Measurements from ENCODE around the gene TOMM40L.
A peak's percentile ranks its signal among the peaks of the same experiment; 100 is the strongest.

TOMM40L gene

DNA sequence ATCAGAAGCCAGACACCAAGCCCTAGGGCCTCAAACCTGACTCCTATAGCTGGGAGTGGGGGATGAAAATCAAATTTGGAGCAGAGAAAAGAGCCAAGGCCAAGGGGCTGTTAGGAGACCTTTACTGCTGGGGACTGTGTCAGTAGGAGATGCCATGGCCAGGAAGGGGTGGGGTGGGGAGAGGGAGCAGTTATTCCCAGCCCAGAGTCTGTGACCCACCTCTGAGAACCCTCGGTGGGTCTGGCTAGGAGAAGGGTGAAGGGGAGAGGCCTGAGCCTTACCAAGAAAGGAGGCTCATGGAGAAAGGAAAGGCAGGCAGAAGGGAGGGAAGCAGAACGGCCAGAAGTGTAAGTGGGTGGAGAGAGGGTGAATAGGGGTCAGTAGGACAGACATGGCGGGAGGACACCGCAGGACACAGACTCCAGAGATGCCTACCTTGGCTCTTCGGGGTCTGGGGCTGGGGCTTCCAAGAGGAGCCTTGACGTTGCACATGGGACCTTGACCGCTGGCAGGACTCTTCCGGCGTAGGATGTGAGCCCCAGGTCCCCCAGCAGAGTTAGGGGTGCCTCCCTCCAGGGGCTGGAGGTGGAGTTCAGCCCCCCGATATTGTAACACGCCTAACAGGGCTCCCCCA is 28.2 kb upstream of the TOMM40L start:
- DNase-seq (ENCODE audit: low read depth): no peak

DNA sequence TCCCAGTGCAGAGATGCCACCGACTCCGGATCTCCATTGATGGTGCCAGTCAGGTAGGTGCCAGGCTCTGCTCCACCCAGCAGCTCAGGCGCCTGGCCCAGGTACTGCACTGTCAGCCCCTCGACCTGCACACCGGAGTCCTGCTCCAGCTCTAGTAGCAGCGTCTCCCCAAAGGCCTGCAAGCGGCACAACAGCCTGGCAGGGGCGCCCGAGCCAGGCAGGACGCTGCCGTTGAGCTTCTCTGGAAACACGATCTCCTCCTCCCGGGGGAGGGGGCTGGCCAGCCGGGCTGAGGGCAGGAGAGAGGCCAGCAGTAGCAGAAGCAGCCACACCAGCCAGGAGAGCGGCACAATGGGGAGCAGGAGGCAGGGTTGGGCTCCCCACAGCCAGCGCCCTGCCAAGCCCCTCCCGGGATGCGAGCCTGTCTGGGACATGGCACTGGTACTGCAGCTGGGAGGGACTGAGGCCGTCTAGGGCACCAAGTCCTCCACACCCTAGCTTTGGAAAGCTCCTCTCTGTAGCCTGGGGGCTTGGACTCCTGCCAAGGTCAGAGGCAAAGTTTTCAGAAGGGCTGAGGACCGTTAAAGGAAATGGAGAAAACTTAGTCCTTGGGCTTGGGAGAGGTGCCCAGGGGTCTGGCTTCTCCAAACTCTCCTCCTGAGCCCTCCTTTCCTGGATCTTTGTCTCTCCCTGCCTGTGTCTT is 27.5 kb upstream of the TOMM40L start:
- no peak for DNase-seq (ENCODE audit: low read depth)

DNA sequence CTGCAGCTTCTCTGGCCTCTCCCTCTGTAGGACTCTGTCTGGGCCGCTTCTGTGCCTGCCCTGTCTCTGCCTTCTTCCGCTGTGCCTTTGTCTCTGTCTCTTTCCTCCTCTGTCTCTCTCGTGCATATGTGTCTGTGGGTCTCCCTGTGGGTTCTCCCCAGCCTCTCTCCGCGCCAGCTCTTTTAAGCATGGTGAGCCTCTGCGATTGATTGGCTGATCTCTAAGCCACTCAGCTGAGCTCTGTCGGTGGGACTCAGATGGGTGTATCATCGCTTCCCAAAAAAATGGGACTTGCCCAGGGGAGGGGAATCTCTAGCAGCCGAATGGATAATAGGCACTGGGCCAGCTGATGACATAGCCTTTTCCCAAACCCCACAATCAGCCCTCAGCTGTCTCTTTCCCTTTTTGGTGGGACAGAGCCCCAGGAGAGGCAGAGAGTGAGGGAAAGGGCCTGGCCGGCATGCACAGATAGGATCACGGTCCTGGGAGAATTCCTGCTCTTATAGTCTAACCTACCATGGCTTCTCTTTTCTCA is 26.9 kb upstream of the TOMM40L start, which contains the start of gene ADAMTS4:
TSS of gene ADAMTS4 (minus strand) at position 158 of the 535 bp plus-strand sequence. CDS start 427 bp downstream, outside the sequence.
- DNase-seq (ENCODE audit: low read depth): no peak

DNA sequence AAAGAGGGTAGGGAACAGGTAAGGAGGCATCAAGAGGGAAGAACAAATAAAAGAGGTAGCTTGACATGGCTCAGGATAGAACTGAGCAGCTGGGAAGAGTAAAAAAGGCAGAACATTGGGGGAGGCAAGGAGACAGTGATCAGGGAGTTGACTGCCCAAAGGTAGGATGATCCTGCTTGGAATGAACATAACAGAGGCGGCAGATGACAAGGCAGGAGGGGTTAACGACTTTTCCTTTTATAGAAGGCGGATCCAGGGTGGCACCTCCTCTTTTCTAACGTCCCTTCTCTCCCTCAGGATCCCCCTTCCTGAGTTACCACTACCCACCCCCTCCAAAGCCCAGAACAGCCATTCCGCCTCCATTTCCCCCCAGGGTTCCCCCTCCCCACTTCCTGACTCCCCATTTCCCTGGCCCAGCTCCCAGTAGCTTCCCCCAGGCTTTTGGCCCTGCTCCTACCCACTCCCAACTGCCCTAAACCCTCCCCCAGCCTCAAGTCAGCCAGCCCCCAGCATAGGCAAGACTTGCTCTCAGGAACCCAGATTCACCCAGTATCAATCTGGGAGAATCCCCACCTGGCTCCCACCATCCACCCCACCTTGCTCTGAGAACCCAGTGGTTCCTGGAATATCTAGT is 26.2 kb upstream of the TOMM40L start:
- no peak for DNase-seq (ENCODE audit: low read depth)

DNA sequence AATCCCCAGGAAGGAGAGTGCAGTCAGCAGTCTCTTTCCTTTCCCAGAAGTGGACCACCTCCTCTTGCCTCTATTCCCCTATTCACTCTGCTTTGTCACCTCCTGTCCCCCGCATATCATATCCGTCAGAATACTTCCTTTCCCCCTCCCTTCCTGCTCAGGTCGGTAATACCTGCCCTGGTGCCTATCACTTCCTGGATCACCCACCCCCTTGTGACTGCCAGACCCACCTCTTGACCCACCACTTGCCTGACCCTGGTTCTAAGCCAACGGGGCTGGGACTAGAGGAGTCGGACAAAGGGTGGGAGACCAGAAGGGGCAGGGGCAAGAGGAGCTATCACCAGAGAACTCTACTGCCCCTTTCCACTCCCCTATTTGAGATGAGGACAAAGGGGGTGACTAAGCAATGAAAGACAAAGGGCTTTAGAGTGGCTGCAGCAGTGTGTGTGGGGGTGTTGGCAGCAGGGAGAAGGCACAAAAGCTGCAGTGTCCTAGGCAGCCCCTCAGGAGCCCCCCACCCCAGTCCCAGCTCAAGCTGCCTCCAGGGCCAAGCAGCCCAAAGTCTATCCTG is 25.4 kb upstream of the TOMM40L start:
- no peak for DNase-seq (ENCODE audit: low read depth)

DNA sequence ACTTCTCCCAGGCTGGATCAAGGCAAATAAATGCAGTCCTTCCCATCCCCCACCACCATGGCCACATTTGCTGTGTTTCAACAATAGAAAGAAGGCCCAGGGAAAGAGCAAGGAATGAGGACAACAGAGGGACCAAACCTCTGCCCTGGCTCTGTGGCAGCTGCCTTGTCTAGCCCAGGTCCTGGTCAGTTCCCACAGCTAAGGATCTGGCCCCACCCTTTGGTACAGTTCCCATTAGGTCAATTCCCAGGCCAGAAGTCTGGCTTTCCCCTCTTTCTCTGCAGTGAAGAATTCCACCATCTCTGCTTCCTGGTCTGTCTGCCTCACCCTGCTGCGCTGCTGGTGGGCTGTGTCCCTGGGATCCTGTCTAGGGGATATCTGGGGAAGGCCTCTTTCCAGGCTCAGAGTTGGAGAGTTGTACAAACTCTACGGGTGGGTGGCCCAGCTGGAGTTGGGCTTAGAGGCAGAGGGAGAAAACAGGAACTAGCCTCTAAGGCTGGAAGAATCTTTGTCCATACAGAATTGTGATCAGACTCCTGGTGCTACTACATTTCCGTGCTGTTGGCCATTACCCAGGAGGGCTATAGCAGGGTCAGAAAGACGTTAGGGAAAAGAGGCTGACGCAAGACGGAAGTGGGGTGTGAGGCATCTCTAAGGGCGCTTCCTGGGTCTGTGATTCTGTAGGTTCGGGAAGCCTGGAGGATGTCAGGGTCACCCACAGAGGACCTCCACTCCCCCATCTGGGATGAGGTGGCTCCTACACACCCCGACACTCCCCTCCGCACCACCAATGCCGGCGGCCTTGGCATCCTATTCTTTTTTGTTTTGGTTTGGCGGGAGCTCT is 24.6 kb upstream of the TOMM40L start:
- DNase-seq (ENCODE audit: low read depth): no peak

DNA sequence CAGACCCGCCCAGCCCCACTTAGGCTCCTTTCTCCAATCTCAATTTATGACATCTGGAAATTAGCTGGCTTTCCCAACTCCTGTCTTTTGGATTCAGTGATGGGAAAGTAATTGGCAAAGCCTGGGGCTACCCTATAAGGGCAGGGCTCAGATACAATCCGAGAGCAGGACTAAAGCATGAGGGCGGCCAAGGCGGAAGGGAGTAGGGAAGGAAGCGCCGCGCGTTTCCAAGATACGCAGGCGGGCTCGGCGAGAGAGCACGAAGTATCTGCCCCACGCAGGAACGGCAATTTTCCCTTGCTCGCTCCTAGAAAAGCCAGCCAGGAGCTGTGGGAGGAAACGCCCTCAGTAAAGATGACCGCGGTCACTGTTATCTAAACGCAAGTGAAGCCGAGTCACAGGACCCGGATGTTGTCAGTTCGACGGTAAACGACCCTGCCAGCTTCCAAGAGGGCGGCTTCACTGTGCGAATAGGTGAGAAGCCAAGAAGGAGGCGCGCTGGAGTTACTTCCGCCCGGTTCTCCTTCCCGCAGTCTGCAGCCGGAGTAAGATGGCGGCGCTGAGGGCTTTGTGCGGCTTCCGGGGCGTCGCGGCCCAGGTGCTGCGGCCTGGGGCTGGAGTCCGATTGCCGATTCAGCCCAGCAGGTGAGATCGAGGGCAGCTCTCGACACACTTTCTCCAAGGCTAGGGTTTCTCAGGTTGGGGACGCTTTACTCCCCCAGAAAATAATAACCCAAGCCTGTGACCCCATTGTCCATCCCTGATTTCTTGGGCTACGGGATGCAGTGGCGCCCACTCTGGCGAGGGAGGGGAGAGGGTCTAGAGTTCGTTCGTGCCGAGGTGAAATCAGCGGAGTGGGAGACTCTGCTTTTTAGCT is 23.8 kb upstream of the TOMM40L start, which contains the start of gene NDUFS2:
TSS of gene NDUFS2 (plus strand) at position 532 of the 877 bp plus-strand sequence. CDS start at position 551, 19 bp downstream.
- DNase-seq (ENCODE audit: low read depth): peak; percentile 95

DNA sequence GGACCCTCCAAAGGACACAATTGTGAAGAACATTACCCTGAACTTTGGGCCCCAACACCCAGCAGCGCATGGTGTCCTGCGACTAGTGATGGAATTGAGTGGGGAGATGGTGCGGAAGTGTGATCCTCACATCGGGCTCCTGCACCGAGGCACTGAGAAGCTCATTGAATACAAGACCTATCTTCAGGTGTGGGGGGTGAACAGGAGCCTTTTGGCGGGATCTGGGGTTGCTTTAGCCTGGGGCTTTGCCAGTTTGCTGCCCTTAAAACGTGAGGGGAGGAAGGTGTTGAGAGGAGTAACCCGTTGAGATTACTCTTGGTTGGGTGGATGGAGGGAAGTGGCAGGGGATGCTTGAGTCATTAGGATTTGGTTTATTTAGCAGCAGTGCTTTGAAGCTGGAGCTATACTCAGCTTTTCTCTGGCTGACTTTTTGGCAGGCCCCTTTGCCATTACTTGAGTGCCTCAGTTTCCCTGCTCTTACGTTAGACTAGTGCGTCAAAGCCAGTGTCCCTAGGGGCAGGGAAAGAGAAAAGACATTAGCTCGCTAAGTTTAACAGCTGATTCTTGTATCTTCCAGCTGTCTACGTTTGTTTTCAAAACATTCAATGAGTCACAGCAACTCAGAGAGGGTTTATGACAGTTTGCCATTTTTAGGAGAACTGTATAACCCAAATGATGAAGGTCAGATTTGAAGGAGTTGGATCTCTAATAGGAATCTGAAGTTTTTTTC is 19.3 kb upstream of the TOMM40L start:
- no peak for DNase-seq (ENCODE audit: low read depth)

DNA sequence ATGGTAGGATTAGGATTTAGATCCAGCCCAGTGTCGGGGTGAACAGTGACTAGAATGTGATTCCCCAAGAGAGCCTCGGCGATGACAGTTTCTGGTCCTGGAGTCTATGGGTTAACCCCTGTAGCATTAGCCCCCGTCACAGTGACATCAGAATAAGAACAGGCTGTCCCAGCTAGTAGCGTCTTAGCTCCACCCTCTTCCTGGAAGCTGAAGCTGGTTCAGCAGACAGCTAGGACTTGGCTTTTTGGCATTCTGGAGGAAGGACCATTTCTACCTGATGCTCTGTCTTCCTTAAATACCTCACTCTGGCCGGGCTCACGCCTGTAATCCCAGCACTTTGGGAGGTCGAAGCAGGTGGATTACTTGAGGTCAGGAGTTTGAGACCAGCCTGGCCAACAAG is 18.7 kb upstream of the TOMM40L start:
- DNase-seq (ENCODE audit: low read depth): no peak

DNA sequence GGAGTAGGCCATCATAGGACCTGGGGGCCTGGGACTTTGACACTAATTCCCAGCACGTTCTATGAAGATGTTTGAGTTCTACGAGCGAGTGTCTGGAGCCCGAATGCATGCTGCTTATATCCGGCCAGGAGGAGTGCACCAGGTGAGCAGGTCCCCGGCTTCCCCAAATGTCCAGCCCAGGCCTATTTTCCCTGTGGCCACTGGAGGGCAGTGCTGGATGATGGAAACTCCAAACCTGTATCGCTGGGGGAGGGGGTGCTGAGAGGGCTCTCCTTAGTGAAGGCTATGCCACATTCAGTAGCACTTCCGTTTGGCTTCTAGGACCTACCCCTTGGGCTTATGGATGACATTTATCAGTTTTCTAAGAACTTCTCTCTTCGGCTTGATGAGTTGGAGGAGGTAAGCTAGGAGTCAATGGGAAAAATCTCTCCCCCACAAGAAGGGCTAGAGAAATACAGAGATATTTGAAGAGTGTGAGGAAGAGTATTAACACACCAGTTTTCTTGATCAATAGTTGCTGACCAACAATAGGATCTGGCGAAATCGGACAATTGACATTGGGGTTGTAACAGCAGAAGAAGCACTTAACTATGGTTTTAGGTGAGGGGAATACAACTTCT is 16.0 kb upstream of the TOMM40L start:
- peak; percentile 50 for DNase-seq (ENCODE audit: low read depth)

DNA sequence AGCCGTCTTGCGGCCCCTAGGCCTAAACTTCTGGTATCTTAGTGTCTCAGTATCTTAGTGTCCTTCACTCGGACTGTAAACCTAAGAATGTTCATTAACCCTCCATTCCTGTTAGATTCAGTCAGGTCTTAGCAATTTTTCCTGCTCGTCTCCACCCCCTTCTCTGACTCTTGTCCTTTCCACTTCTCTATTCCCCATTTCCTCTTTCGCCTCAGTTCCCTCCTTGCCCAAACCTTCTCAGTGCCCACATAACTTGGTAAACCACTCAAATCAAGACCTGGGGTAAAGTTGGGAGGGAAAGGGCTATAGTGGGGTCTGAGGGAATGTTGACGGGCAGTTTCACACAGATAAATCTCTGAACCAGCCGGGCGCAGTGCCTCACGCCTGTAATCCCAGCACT is 11.5 kb upstream of the TOMM40L start:
- DNase-seq (ENCODE audit: low read depth): no peak

DNA sequence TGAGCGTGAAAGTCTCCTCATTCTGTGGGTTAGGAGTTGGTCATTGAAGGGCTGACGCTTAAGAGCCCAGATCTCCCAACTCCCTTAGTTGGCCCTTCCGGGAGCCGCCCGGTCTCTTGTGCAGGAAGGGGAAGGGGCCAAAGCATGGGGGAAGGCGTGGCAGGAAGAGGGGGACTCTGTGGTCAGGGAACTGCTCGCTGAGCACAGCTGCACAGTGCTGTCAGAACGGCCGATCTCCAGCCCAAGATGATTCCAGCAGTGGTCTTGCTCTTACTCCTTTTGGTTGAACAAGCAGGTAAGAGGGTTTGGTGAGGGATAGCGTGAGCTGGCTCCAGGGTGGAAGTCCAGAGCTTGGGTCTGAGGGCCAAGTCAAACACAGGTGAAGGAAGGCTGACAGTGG is 10.8 kb upstream of the TOMM40L start, which contains the start of gene FCER1G:
TSS of gene FCER1G (plus strand) at position 220 of the 400 bp plus-strand sequence. CDS start at position 247, 27 bp downstream.
- no peak for DNase-seq (ENCODE audit: low read depth)

DNA sequence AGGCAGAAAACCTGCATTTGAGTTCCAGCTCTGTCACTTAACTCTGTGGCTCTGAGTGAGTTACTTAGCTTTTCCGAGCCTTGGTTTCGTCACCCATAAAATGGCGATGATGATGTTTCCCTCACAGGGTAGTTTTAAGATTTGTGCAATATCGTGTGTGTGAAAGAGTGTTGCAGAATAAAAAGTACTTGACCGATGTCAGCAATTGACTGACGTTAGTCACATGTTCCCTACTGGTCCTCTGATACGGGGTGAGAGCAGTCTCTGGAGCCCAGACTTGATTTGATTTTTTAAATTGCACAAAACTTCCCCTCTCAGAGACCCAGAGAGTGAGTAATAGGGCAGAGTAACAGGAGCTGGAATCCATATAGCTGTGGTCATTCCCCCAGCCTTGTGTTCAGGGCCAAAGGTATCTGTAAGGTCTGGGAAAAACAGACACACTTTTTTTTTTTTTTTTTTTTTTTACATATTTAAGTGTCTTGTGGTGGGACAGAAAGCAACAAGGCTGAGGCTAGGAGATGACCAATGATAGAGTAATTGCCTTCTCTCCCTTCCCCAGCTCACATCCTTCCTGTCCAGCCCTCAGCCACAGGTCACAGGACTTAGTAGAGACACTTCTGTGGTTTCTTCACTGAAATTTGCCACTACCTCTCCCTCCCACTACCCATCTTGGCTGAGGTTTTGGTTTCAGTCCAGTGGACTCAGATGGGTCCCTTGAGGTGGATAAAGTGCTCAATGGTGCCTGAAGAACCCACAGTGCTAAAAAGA is 8.7 kb upstream of the TOMM40L start:
- peak; percentile 12 for DNase-seq (ENCODE audit: low read depth)

DNA sequence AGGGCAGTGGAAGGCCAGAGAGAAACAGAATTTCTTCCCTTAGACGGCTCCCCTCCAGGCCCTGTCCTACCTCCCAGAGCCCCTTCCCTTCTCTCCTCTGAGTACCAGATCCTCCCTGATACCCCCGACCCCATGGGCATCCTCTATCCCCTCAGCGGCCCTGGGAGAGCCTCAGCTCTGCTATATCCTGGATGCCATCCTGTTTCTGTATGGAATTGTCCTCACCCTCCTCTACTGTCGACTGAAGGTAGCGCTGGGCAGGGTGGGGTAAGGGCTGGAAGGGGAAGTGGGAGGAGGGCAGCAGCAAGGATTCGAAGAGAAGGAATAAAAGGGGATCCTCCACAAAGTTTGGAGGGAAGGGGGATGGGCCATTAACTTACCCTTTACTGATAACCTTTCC is 8.0 kb upstream of the TOMM40L start:
- no peak for DNase-seq (ENCODE audit: low read depth)

DNA sequence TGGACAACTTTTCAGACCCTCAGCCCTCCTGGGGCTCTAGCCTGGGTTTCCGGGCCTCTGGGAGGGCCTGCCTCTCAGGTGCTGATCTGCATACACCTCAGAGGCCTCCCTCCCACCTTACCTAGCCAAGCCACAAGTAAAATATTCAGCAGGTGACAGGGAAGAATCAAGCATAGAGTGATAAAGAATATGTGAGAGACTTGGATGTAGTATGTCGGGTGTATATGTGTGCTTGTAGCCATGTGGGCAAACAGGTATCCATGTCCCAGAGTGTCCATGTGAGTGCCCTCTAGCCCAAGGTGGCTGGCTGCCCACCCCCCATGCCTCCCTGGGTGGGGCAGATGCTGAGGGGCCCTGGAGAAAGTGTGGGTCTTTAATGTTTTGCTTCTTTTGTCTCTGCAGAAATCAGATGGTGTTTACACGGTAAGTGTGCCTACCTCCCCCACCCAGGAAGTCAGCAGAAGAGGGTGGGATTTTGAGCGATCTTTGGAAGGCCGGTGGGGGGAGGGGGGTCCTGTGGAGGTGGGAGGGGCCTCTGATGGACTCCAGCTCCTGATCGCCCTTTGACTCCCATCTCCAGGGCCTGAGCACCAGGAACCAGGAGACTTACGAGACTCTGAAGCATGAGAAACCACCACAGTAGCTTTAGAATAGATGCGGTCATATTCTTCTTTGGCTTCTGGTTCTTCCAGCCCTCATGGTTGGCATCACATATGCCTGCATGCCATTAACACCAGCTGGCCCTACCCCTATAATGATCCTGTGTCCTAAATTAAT is 7.4 kb upstream of the TOMM40L start:
- no peak for DNase-seq (ENCODE audit: low read depth)

DNA sequence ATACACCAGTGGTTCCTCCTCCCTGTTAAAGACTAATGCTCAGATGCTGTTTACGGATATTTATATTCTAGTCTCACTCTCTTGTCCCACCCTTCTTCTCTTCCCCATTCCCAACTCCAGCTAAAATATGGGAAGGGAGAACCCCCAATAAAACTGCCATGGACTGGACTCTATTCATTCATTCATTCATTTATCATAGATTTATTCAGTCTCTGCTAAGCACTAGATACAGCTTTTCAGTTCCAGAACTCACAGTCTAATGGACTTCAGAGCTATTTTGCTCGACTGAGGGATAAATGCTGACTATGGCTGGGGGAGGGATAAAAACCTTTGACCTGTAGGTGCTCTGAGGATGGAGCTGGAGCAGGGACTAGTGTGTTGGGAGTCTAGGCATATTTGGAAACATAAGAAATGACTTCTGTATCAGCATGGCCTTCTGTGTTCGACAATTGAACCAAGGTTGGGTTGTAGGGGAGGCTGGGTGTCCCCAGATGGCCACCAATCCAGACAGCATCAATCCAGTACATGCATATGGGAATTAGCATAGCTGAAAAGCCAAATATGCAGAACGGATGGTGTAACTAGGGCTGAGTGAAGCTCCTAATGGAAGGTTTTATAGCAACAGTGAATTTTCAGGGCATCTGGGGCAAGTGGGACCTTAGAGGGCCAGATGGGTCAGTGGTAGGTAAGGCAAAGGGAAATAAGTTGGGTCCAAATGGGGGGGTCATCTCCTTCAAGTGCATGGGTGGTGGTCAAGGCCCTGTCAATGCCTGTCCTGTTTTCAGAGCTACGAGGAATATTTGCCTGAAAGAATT is 6.6 kb upstream of the TOMM40L start:
- no peak for DNase-seq (ENCODE audit: low read depth)

DNA sequence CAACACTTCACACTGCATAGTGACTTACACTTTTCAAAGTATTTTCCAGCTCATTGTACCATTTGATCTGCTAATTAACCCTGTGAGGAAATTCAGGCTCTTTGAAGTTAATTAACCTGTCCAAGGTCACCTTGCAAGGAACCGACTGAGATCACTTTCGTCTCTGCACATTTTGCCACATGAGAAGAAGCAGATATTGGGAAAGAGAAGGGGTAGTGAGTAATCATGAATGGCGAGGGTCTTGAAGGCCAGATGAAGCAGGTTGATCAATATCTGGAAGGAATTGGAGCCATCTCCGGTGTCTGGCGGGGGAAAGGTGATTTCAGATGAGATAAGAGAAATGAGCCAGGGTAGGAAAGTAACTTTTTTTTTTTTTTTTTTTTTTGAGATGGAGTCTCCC is 5.9 kb upstream of the TOMM40L start:
- no peak for DNase-seq (ENCODE audit: low read depth)
